SK-N-MC (cell line): Measurements from ENCODE around the gene TCN1.

Experiments
- EZH2 ChIP-seq: fragments of 200-600 bp; sonication (generic); IDR thresholded peaks from one replicate; pipeline ENCODE4 v1.6.1; 2017; ENCODE audit warnings: antibody characterized with exemption
- POLR2AphosphoS5 ChIP-seq: IDR thresholded peaks from 2 replicates; pipeline ENCODE4 v1.6.1; 2012; ENCODE audit warnings: mild to moderate bottlenecking, low read depth, low read length, borderline replicate concordance

DNA sequence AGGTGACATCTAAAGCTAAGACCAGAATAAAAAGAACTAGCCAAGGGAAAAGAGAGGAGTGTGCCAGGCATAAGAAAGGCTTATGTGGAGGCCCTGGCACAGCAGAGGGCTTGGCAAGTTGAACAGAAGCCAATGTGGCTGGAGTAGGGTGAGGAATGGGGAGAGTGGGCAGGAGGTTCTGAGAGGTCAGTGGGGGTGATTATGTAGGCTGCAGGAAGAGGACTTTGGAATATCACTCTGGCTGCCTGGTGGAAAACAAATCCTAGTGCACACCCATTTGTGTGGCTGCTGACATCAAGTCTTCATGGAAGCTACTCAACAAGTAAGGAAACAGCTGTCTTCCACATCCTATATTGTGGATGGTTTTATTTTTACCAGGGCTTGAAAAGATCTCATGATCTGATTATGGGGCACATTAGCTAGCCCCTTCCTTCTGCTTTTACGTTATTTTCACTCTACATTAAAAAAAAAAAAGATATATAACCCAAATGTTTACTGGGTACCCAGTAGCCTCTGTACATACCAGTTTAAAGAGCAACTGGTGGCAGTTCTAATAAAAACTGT lies 59.2 kb downstream of the TCN1 start:
- TF ChIP-seq POLR2AphosphoS5 (no peak), EZH2 (no peak)
